Heart right ventricle (tissue), 16 donors: ENCODE data around the gene MEIOB. TPM values are rescaled to one million over a fixed set of nuclear protein-coding genes. Genes with fewer than 3 reads are reported as not detected.

Experiments
- ATAC-seq, 8 donors: fragments of 200-7000 bp; cut with Tn5 transposase; one replicate each; pipeline ENCODE4 v1.9.1; 2020; ENCODE audit warnings: mild to moderate bottlenecking in 8 of 8, moderate library complexity in 8 of 8, moderate number of reproducible peaks in 1 of 8
- DNase-seq, 2 donors: peaks; one replicate each; pipeline ENCODE4 v3.0.0-alpha.2; 2020
- H3K27ac ChIP-seq, 10 donors: fragments of 200-600 bp; sonication (generic) in 2 of 10; one replicate each; pipeline versions ENCODE4 v1.5.0 to v1.8.0; 2020 to 2022; ENCODE audit warnings: mild to moderate bottlenecking in 3 of 10
- H3K27me3 ChIP-seq, 7 donors: fragments of 200-600 bp; one replicate each; pipeline ENCODE4 v1.8.0; 2021 to 2022; ENCODE audit warnings: mild to moderate bottlenecking in 2 of 7
- H3K36me3 ChIP-seq, 9 donors: fragments of 200-600 bp; sonication (generic) in 1 of 9; one replicate each; pipeline versions ENCODE4 v1.5.0 to v1.8.0; 2020 to 2022; ENCODE audit warnings: mild to moderate bottlenecking in 2 of 9
- H3K4me1 ChIP-seq, 9 donors: fragments of 200-600 bp; sonication (generic) in 1 of 9; one replicate each; pipeline versions ENCODE4 v1.5.0 to v1.8.0; 2020 to 2022; ENCODE audit warnings: mild to moderate bottlenecking in 4 of 9
- H3K4me3 ChIP-seq, 10 donors: fragments of 200-600 bp; sonication (generic) in 2 of 10; one replicate each; pipeline versions ENCODE4 v1.5.0 to v1.8.0; 2020 to 2022; ENCODE audit warnings: mild to moderate bottlenecking in 7 of 10, moderate library complexity in 2 of 10
- H3K9me3 ChIP-seq, 11 donors: fragments of 200-600 bp in 10 of 11; sonication (generic) in 2 of 11; one replicate each; pipeline versions ENCODE4 v1.5.0 to v1.8.0; 2013 to 2022; ENCODE audit warnings: mild to moderate bottlenecking in 2 of 11, control low read depth in 1 of 11, moderate library complexity in 1 of 11
- WGBS, 2 donors: extraction: QIAGEN DNeasy Blood & Tissue Kit; methylation state at CpG; one replicate each; pipeline ENCODE4 v1.1.7; 2013; ENCODE audit warnings: inconsistent platforms in 1 of 2; 5-methylcytosine and 5-hydroxymethylcytosine counted together
- intact Hi-C, 10 donors: fragments of 100-400 bp; cut with DNase I; formaldehyde crosslinking; loops; one replicate each; pipeline versions ENCODE4 v1.11.1 to v1.14.2; 2022
- polyA plus RNA-seq, 2 donors: library from polyadenylated mRNA; stranded (reverse); fragments of 200-250 nt; gene quantifications; one replicate each; pipeline ENCODE4 v1.2.3, GENCODE V29; 2013
- total RNA-seq, 10 donors: library from RNA; stranded (reverse); fragmentation: NEBNext Ultra II Directional in 3 of 10; extraction: Animal tissue kit (Norgen Biotek cat#: 25700) in 3 of 10; gene quantifications; one replicate each; pipeline versions ENCODE4 v1.2.1 to v1.2.4, GENCODE V29; 2021 to 2023
- TF ChIP-seq, protein P1 (sequence below), 9 donors: fragments of 200-600 bp; sonication (generic) in 2 of 9; IDR thresholded peaks; one replicate each; pipeline versions ENCODE4 v1.5.0 to v1.8.0; 2021 to 2022; ENCODE audit warnings: antibody characterized with exemption in 9 of 9, mild to moderate bottlenecking in 5 of 9, moderate library complexity in 1 of 9
- donor health status: Arrhythmogenic right ventricular cardiomyopathy.
- donor health status: ischemic (EF 13 %, LVEDD 7.1; RV severe dilation, severe dysfunction).
- donor health status: healthy with polysubstance abuse.
- donor health status: DM: no; HTN: yes; CAD: no.
- donor health status: DM: no; HTN: no; CAD: no.
- donor health status: ischemic (EF 25% LVEDD 6.9; RV normal size, moderate dysfunction).
- donor health status: ischemic (EF 25% LVEDD 5.7; RV mildly dilated, moderate dysfunction).
- donor health status: healthy.
- donor health status: DM: yes; HTN: yes; CAD: no.
- donor health status: Ischemic cardiomyopathy.
- donor health status: ischemic (EF 35%, LVEDD 5.7; RV mildly dilated, moderate dysfunction).
- donor health status: nonischemic (EF 11% LVEDD 7.7; RV severe dilation, severe dysfunction).
- donor health status: DM: yes; HTN: yes; CAD: no.
- donor health status: PGD.
- donor health status: ischemic (EF 29% LVEDD 5.4; RV normal size, mild dysfunction).
- donor health status: nonischemic (EF 23%, LVEDD 6.1; RV moderate dilation, normal function).

The MEIOB gene
- total and polyA plus RNA-seq, 12 donors = not detected

GRCh38 chr16:1916640-1916990 is 44.7 kb upstream of the MEIOB start:
- ATAC-seq (no peak), DNase-seq (no peak)
- 6% methylated on average over 5 of the region's 5 CpGs for WGBS, 2 donors
- TF ChIP-seq, protein P1, sequence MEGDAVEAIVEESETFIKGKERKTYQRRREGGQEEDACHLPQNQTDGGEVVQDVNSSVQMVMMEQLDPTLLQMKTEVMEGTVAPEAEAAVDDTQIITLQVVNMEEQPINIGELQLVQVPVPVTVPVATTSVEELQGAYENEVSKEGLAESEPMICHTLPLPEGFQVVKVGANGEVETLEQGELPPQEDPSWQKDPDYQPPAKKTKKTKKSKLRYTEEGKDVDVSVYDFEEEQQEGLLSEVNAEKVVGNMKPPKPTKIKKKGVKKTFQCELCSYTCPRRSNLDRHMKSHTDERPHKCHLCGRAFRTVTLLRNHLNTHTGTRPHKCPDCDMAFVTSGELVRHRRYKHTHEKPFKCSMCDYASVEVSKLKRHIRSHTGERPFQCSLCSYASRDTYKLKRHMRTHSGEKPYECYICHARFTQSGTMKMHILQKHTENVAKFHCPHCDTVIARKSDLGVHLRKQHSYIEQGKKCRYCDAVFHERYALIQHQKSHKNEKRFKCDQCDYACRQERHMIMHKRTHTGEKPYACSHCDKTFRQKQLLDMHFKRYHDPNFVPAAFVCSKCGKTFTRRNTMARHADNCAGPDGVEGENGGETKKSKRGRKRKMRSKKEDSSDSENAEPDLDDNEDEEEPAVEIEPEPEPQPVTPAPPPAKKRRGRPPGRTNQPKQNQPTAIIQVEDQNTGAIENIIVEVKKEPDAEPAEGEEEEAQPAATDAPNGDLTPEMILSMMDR (IDR thresholded peaks at IDR 0.05) = no peak
- intact Hi-C loops = no loop called here
- no peak overlapping the region for H3K4me3 ChIP-seq
- H3K27ac ChIP-seq = no peak overlapping the region
- no peaks in the 10 kb centered on the region for H3K9me3 ChIP-seq
- H3K27me3 ChIP-seq = peaks cover 14 to 91% (median 81%) of the 10 kb centered on the region in 7 donors
- peaks cover 0 to 7% (median 0%) of the 10 kb centered on the region in 9 donors for H3K4me1 ChIP-seq
- no peaks in the 10 kb centered on the region for H3K36me3 ChIP-seq

DNA sequence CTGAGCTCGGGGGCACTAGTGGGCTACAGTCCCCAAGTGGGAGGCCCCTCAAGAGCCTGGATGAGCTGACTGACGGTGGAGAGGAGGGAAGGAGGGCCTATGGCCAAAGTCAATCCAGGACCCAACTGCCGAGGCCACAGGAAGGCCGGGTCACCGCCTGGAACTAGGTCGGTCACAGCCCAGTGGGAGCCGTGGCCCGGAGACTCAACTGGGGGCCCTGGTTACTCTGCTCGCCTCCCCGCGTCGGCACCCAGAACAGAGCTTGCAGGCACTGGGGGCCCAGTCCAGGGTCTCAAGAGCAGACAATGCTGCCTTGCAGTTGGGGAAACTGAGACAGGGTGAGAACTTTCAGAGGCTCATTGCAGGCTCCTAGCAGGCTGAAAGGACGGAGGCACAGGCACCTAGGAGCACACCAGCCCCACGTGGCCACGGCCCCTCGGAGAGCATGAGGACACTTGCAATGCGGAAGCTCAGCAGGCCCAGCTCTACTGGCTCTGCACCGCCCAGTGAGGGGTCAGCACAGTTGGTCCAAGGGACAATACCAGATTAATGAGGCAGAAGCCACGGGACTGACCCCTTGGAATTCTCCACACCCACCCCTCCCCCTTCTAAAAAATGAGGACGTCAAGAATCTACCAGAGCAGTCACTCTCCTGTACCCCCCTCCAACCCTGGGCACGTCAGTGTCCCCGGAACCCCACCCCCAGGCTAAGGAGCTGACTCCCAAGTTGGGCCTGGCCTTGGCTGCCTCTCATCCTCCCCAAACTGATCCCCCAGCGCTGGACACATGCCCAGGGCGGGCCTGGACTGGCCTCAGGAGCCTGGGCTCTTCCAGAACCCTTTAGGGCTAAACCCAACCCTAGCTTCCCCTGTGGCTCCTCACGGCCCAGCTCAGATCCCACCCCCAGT is 44.0 kb upstream of the MEIOB start:
- 61 to 62% methylated on average over 25 of the region's 25 CpGs for WGBS, 2 donors
- DNase-seq = no peak
- intact Hi-C loops = no loop called here

GRCh38 chr16:1914988-1915387 is 43.0 kb upstream of the MEIOB start:
- no peak overlapping the region for H3K4me3 ChIP-seq
- H3K4me1 ChIP-seq = peaks cover 0 to 7% (median 0%) of the 10 kb centered on the region in 9 donors
- H3K27me3 ChIP-seq = peaks cover 11 to 85% (median 67%) of the 10 kb centered on the region in 7 donors
- TF ChIP-seq, protein P1 (IDR thresholded peaks at IDR 0.05) = no peak
- intact Hi-C loops = no loop called here
- H3K36me3 ChIP-seq = no peaks in the 10 kb centered on the region
- DNase-seq (no peak), ATAC-seq (no peak)
- WGBS, 2 donors = 44% methylated on average over 8 of the region's 8 CpGs
- no peaks in the 10 kb centered on the region for H3K9me3 ChIP-seq
- H3K27ac ChIP-seq = no peak overlapping the region

More for the DNA sequence above, 44.0 kb upstream of the MEIOB start:
- H3K4me3 ChIP-seq = no peak overlapping the region
- peaks cover 13 to 88% (median 74%) of the 10 kb centered on the region in 7 donors for H3K27me3 ChIP-seq
- TF ChIP-seq, protein P1 (IDR thresholded peaks at IDR 0.05) = no peak
- H3K27ac ChIP-seq = no peak overlapping the region
- no peaks in the 10 kb centered on the region for H3K9me3 ChIP-seq
- no peaks in the 10 kb centered on the region for H3K36me3 ChIP-seq
- ATAC-seq = no peak
- peaks cover 0 to 7% (median 0%) of the 10 kb centered on the region in 9 donors for H3K4me1 ChIP-seq

GRCh38 chr16:1914084-1914608 is 42.2 kb upstream of the MEIOB start:
- WGBS, 2 donors = 33% methylated on average over 15 of the region's 15 CpGs
- Histone ChIP-seq H3K4me3 (no peak overlapping the region), H3K27ac (no peak overlapping the region), H3K27me3 (peaks cover 11 to 86% (median 68%) of the 10 kb centered on the region in 7 donors), H3K9me3 (no peaks in the 10 kb centered on the region), H3K36me3 (no peaks in the 10 kb centered on the region), H3K4me1 (peaks cover 0 to 7% (median 0%) of the 10 kb centered on the region in 9 donors)
- TF ChIP-seq, protein P1 (IDR thresholded peaks at IDR 0.05) = no peak
- intact Hi-C loops = no loop called here
- no peak for DNase-seq
- ATAC-seq = no peak
